Testis (tissue), 2 donors: ENCODE results near the gene HAPLN3.

ENCODE experiments used
- POLR2A ChIP-seq: fragments of 450-650 bp; IDR thresholded peaks from one replicate; pipeline ENCODE4 v1.6.1; 2017; ENCODE audit warnings: antibody characterized with exemption, mild to moderate bottlenecking, moderate library complexity
- TF ChIP-seq, protein P1 (sequence below), 3 experiments: fragments of 450-650 bp in 2 of 3; fragments of 200-600 bp in 1 of 3; sonication (generic) in 1 of 3; IDR thresholded peaks; one replicate each; pipeline ENCODE4 v1.5.1; 2016 to 2019; ENCODE audit warnings: antibody characterized with exemption in 3 of 3, mild to moderate bottlenecking in 2 of 3, moderate library complexity in 1 of 3

DNA sequence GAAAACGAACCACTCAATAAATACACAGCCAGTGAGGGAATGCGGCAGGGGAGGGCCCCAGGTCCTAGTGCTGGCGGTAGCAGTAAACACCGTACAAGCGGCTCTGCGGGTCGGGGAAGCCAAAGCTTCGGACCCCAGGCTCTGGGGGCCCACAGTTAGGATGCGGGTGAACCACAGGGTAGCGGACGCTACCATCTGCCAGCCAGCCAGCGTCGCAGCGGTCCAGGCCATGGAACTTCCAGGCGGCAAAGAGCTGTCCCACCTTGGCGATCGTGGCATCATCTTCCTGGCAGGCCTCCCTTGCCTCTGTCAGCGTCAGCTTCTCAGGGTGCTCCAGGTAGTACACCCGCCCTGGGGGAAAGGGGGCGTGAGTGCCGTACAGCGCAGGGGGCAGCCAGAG, 17.4 kb downstream of the HAPLN3 start:
- TF ChIP-seq, protein P1, sequence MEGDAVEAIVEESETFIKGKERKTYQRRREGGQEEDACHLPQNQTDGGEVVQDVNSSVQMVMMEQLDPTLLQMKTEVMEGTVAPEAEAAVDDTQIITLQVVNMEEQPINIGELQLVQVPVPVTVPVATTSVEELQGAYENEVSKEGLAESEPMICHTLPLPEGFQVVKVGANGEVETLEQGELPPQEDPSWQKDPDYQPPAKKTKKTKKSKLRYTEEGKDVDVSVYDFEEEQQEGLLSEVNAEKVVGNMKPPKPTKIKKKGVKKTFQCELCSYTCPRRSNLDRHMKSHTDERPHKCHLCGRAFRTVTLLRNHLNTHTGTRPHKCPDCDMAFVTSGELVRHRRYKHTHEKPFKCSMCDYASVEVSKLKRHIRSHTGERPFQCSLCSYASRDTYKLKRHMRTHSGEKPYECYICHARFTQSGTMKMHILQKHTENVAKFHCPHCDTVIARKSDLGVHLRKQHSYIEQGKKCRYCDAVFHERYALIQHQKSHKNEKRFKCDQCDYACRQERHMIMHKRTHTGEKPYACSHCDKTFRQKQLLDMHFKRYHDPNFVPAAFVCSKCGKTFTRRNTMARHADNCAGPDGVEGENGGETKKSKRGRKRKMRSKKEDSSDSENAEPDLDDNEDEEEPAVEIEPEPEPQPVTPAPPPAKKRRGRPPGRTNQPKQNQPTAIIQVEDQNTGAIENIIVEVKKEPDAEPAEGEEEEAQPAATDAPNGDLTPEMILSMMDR (IDR thresholded peaks at IDR 0.05) = no peak
- no peak for TF ChIP-seq POLR2A
